Cardiac muscle cell (in vitro differentiated cells and primary cell): Measurements from ENCODE around the gene LIMS1. TPM values are rescaled to one million over a fixed set of nuclear protein-coding genes. Genes with fewer than 3 reads are reported as not detected.
A peak's percentile ranks its signal among the peaks of the same experiment; 100 is the strongest.

Experiments used
- DNase-seq, 2 donors: peaks; one replicate each; pipeline versions ENCODE4 v3.0.0 to v3.0.0-alpha.2; 2010 to 2017; ENCODE audit warnings: low read depth in 1 of 2, low spot score in 1 of 2
- H3K27ac ChIP-seq: fragments of 200-600 bp; sonication (generic); 2 replicates; pipeline ENCODE4 v1.5.1; 2016
- H3K27me3 ChIP-seq: fragments of 200-600 bp; sonication (generic); 2 replicates; pipeline ENCODE4 v1.6.0; 2016; ENCODE audit warnings: control low read depth
- H3K36me3 ChIP-seq: fragments of 200-600 bp; sonication (generic); 2 replicates; pipeline ENCODE4 v1.5.1; 2016; ENCODE audit warnings: control low read depth
- H3K4me1 ChIP-seq: fragments of 200-600 bp; sonication (generic); 2 replicates; pipeline ENCODE4 v1.8.1; 2017; ENCODE audit warnings: low read depth, mild to moderate bottlenecking, mixed run types
- H3K4me3 ChIP-seq: fragments of 200-600 bp; sonication (generic); 2 replicates; pipeline ENCODE4 v1.5.1; 2016; ENCODE audit warnings: mild to moderate bottlenecking
- H3K9me3 ChIP-seq: fragments of 200-600 bp; sonication (generic); 2 replicates; pipeline ENCODE4 v1.5.1; 2017; ENCODE audit warnings: low read depth, mild to moderate bottlenecking, control low read depth
- polyA plus RNA-seq: library from polyadenylated mRNA; unstranded; fragments of >200 nt; fragmentation: Nextera tagmentation; extraction: Ambion mirVana; gene quantifications from 2 replicates; pipeline ENCODE4 v1.2.1, GENCODE V29; 2016
- total RNA-seq: library from RNA; depleted of rRNA; stranded (reverse); fragments of >200 nt; gene quantifications from 2 replicates; pipeline ENCODE4 v1.2.3, GENCODE V29; 2016
- TF ChIP-seq, protein P1 (sequence below): IDR thresholded peaks from 2 replicates; pipeline ENCODE4 v1.5.1; 2012; ENCODE audit warnings: low read depth, mild to moderate bottlenecking, low read length

The LIMS1 gene
- total and polyA plus RNA-seq, 2 experiments from 2014 or later, result 29.8 to 56.8 TPM

DNA sequence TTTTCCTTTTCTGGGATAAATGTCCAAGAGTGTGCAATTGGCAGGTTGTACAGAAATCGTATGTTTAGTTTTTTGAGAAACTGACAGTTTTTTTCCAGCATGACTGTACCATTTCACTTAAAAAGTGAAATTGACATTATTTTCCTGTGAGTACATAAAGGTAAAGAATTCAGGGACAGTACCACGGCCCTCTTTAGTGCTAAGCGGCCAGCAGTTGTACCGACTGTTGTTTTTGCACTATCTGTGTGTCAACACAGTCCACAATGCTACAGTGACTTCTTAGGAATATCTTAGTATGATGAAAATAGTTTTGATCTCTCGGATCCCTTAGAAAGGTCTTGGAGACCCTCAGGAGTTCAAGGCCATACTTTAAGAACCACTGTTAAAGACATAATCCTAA lies 2.6 kb downstream of the LIMS1 start:
- H3K4me1 ChIP-seq, result peaks cover 25% of the 10 kb centered on the region
- no peak overlapping the region for H3K4me3 ChIP-seq
- no peak overlapping the region for H3K27ac ChIP-seq
- no peaks in the 10 kb centered on the region for H3K36me3 ChIP-seq
- no peaks in the 10 kb centered on the region for H3K9me3 ChIP-seq
- DNase-seq, result no peak
- H3K27me3 ChIP-seq, result no peaks in the 10 kb centered on the region
- TF ChIP-seq, protein P1, sequence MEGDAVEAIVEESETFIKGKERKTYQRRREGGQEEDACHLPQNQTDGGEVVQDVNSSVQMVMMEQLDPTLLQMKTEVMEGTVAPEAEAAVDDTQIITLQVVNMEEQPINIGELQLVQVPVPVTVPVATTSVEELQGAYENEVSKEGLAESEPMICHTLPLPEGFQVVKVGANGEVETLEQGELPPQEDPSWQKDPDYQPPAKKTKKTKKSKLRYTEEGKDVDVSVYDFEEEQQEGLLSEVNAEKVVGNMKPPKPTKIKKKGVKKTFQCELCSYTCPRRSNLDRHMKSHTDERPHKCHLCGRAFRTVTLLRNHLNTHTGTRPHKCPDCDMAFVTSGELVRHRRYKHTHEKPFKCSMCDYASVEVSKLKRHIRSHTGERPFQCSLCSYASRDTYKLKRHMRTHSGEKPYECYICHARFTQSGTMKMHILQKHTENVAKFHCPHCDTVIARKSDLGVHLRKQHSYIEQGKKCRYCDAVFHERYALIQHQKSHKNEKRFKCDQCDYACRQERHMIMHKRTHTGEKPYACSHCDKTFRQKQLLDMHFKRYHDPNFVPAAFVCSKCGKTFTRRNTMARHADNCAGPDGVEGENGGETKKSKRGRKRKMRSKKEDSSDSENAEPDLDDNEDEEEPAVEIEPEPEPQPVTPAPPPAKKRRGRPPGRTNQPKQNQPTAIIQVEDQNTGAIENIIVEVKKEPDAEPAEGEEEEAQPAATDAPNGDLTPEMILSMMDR, result no peak

DNA sequence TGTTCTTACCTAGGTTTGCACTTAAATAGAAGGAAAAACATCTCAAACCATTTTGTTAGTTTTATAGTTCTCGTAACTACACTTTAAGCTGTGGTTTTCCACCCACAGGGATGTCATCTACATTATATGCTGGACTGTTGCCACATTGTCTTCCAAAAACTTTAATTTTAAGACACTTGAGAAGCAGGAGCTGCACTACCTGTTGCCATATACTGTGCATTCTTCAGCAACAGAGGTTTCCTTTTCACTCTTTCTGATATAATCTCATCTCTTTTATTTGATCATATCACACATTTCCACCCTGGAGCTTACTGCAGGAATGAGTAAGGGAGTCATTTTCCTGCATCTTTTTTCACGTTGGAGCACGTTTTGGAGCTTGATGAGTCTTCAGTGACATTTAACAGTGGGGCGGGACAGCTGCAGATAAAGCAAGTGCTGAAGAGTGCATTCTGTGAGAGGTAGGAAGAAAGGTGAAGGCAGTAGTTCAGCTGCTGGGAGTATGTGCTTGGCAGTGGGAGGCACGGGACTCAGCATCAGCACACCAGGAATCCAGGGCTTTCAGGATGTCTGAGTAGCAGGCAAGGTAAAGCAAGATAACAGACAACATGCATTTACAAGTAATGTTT lies 3.8 kb downstream of the LIMS1 start:
- TF ChIP-seq, protein P1, result no peak
- DNase-seq, result no peak
- Histone ChIP-seq H3K27ac (no peak overlapping the region), H3K36me3 (no peaks in the 10 kb centered on the region), H3K27me3 (no peaks in the 10 kb centered on the region), H3K4me1 (peaks cover 31% of the 10 kb centered on the region), H3K9me3 (no peaks in the 10 kb centered on the region), H3K4me3 (no peak overlapping the region)

DNA sequence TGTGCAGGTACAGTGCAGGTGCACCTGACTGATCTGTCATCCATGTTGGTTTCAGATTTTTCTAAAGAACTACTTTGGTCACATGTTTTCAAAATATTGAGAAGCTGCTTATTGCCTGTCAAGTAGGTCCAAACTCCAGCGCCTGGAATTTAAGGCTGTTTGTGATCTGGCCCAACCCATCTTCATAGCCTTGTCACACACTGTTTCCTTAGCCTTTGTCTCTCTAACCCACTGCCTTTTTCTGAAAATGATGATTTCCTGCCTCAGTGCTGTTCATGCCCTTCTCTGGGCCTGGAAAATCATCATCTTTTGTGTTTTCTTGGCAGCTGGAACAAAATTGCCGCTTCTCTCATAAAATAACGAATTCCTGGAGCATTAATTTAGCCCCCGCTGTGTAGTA lies 7.2 kb downstream of the LIMS1 start:
- TF ChIP-seq, protein P1, result no peak
- Histone ChIP-seq H3K36me3 (no peaks in the 10 kb centered on the region), H3K27ac (no peak overlapping the region), H3K4me1 (peaks cover 21% of the 10 kb centered on the region), H3K9me3 (no peaks in the 10 kb centered on the region), H3K27me3 (no peaks in the 10 kb centered on the region), H3K4me3 (no peak overlapping the region)
- no peak for DNase-seq

DNA sequence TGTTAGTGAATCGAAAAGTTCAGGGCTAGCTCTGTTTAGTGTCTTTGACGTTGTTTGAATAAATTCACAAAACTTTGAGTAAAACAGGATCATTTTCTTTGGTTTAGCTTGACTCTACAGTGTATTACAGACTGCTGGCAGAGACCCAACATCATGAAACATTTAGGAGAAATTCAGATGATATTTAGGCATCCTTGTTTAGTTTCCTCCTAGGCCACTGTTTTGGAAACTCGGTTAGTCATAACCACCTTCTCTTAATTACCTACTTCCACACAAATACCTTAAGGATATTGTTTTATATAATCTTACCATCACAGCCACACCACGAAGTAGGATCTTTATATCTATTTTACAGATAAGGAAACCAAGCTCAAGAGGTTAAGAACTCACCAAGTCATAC lies 7.8 kb downstream of the LIMS1 start:
- TF ChIP-seq, protein P1, result no peak
- peak overlapping the region; percentile 4 for H3K27ac ChIP-seq
- peak in 1 of 2 donors; percentile 62 for DNase-seq
- H3K27me3 ChIP-seq, result no peaks in the 10 kb centered on the region
- no peak overlapping the region for H3K4me3 ChIP-seq
- no peaks in the 10 kb centered on the region for H3K9me3 ChIP-seq
- no peaks in the 10 kb centered on the region for H3K36me3 ChIP-seq
- peaks cover 15% of the 10 kb centered on the region for H3K4me1 ChIP-seq

DNA sequence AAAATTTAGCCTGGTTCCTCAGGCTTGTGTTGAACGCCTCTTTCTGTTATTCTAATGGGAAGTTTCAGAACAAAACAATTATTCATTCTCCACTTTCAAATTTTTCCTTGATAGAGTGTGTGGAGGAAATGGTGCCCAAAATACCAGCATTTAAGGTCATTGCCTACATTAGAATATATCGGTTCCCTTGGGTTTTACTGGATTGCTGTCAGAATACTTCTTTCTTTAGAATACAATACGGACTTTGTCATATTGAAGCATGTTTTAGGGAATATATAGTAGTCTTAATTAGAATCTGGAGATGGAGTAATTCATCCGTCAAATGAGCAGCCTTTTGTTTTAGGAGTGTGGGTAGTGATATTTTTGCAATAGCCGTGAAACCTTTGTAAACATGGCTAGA lies 13.3 kb downstream of the LIMS1 start:
- no peaks in the 10 kb centered on the region for H3K9me3 ChIP-seq

More for the DNA sequence above, 13.3 kb downstream of the LIMS1 start:
- peaks cover 2% of the 10 kb centered on the region for H3K4me1 ChIP-seq
- no peaks in the 10 kb centered on the region for H3K27me3 ChIP-seq
- DNase-seq, result no peak
- no peak overlapping the region for H3K4me3 ChIP-seq
- no peaks in the 10 kb centered on the region for H3K36me3 ChIP-seq
- TF ChIP-seq, protein P1, result no peak
- no peak overlapping the region for H3K27ac ChIP-seq
